K562 (cell line): ENCODE data around the gene PGPEP1. TPM values are rescaled to one million over a fixed set of nuclear protein-coding genes. Genes with fewer than 3 reads are reported as not detected.

ENCODE experiments used
- ARID3B ChIP-seq: fragments of 250-450 bp; sonication (Bioruptor Pico); IDR thresholded peaks from 2 replicates; pipeline ENCODE4 v1.4.0; 2020; ENCODE audit warnings: borderline replicate concordance
- ASH1L ChIP-seq: fragments of 450-650 bp; IDR thresholded peaks from 2 replicates; pipeline ENCODE4 v1.6.1; 2018; ENCODE audit warnings: borderline replicate concordance, mild to moderate bottlenecking, low read depth; ENCODE audit not compliant: partially characterized antibody
- BCLAF1 ChIP-seq, 2 experiments: fragments of 450-650 bp in 1 of 2; IDR thresholded peaks; 2 replicates each; pipeline ENCODE4 v1.6.1; 2011 to 2017; ENCODE audit warnings: low read depth in 2 of 2, antibody characterized with exemption in 1 of 2, borderline replicate concordance in 1 of 2, low read length in 1 of 2, mild to moderate bottlenecking in 1 of 2, mixed read lengths in 1 of 2; ENCODE audit not compliant: control insufficient read depth in 1 of 2
- COPS2 ChIP-seq: fragments of 450-650 bp; conservative IDR thresholded peaks from 2 replicates; pipeline ENCODE4 v1.6.1; 2016; ENCODE audit warnings: mild to moderate bottlenecking, moderate library complexity
- FOXA3 ChIP-seq, 2 experiments: fragments of 450-650 bp in 1 of 2; sonication (generic) in 1 of 2; formaldehyde crosslinking; IDR thresholded peaks in 1 of 2; conservative IDR thresholded peaks in 1 of 2; 2 replicates each; pipeline versions ENCODE4 v1.4.0 to v1.8.0; 2020 to 2022; ENCODE audit warnings: mild to moderate bottlenecking in 2 of 2, missing genetic modification reagents in 1 of 2
- FOXK2 ChIP-seq, 2 experiments: fragments of 450-650 bp; IDR thresholded peaks in 1 of 2; conservative IDR thresholded peaks in 1 of 2; 2 replicates each; pipeline ENCODE4 v1.6.1; 2016; ENCODE audit warnings: low read depth in 2 of 2, mild to moderate bottlenecking in 1 of 2
- HDAC3 ChIP-seq: fragments of 450-650 bp; IDR thresholded peaks from 2 replicates; pipeline ENCODE4 v1.6.1; 2018; ENCODE audit warnings: borderline replicate concordance, mild to moderate bottlenecking, moderate library complexity; ENCODE audit not compliant: partially characterized antibody
- HNRNPK ChIP-seq: fragments of 200-400 bp; formaldehyde crosslinking; IDR thresholded peaks from one replicate; pipeline ENCODE4 v1.6.1; 2018; ENCODE audit warnings: mild to moderate bottlenecking, low read depth, low read length; ENCODE audit not compliant: poor library complexity, severe bottlenecking
- HNRNPL ChIP-seq: fragments of 200-400 bp; formaldehyde crosslinking; IDR thresholded peaks from 2 replicates; pipeline ENCODE4 v1.6.1; 2017; ENCODE audit warnings: low read depth, mild to moderate bottlenecking, low read length
- ID3 ChIP-seq, 2 experiments: fragments of 250-450 bp in 1 of 2; fragments of 450-650 bp in 1 of 2; sonication (Bioruptor Pico) in 1 of 2; IDR thresholded peaks; 2 replicates each; pipeline versions ENCODE4 v1.6.1 to v1.8.0; 2016 to 2021; ENCODE audit warnings: mild to moderate bottlenecking in 2 of 2, moderate library complexity in 2 of 2, missing compliant biosample characterization in 1 of 2, missing genetic modification characterization in 1 of 2
- JUND ChIP-seq, 2 experiments: IDR thresholded peaks; 2 replicates in 1 of 2; 3 replicates in 1 of 2; pipeline ENCODE4 v1.6.1; 2011; ENCODE audit warnings: borderline replicate concordance in 2 of 2, low read depth in 2 of 2, low read length in 2 of 2, improper control_type of control experiment in 1 of 2, missing biosample characterization in 1 of 2, missing genetic modification characterization in 1 of 2, missing genetic modification reagents in 1 of 2
- NBN ChIP-seq: fragments of 450-650 bp; IDR thresholded peaks from 2 replicates; pipeline ENCODE4 v1.6.1; 2016; ENCODE audit warnings: low read depth, mild to moderate bottlenecking
- NFIC ChIP-seq: fragments of 450-650 bp; IDR thresholded peaks from 2 replicates; pipeline ENCODE4 v1.6.1; 2017; ENCODE audit warnings: mild to moderate bottlenecking, inconsistent platforms
- RHOXF2B ChIP-seq: fragments of 250-450 bp; sonication (Bioruptor Pico); conservative IDR thresholded peaks from 2 replicates; pipeline ENCODE4 v1.5.1; 2021
- SRSF7 ChIP-seq: fragments of 200-400 bp; formaldehyde crosslinking; optimal IDR thresholded peaks from 2 replicates; pipeline ENCODE3; 2017; ENCODE audit warnings: mild to moderate bottlenecking, low read depth, low read length
- ZFPM2 ChIP-seq: fragments of 250-450 bp; sonication (Bioruptor Pico); IDR thresholded peaks from 2 replicates; pipeline ENCODE4 v1.5.1; 2022; ENCODE audit warnings: mild to moderate bottlenecking
- ZNF232 ChIP-seq: sonication (generic); formaldehyde crosslinking; IDR thresholded peaks from 2 replicates; pipeline ENCODE4 v1.8.0; 2022; ENCODE audit warnings: mild to moderate bottlenecking, missing genetic modification reagents
- ZNF655 ChIP-seq: fragments of 250-450 bp; sonication (Bioruptor Pico); IDR thresholded peaks from 2 replicates; pipeline ENCODE4 v1.5.0; 2021
- ZNF696 ChIP-seq: fragments of 250-450 bp; sonication (Bioruptor Pico); conservative IDR thresholded peaks from 2 replicates; pipeline ENCODE4 v1.4.0; 2020; ENCODE audit warnings: mild to moderate bottlenecking, moderate library complexity
- polyA plus RNA-seq, 8 experiments: library from polyadenylated mRNA; depleted of rRNA in 4 of 8; stranded (reverse) in 5 of 8; unstranded in 3 of 8; fragments of >200 nt; fragmentation: Nextera tagmentation in 2 of 8; fragmentation: Illumina TruSeq in 1 of 8; extraction: Ambion mirVana in 2 of 8; extraction: Trizol in 1 of 8; gene quantifications; 2 replicates each; pipeline versions ENCODE4 v1.2.1 to v1.2.3, GENCODE V29; 2011 to 2014; ENCODE audit warnings: inconsistent platforms in 1 of 8, missing spikeins in 1 of 8
- total RNA-seq, 7 experiments: library from RNA; depleted of rRNA in 6 of 7; stranded (reverse); fragments of >200 nt in 6 of 7; fragmentation: Illumina TruSeq in 2 of 7; extraction: Trizol in 2 of 7; gene quantifications; 2 replicates each; pipeline versions ENCODE4 v1.2.1 to v1.2.3, GENCODE V29; 2011 to 2021; ENCODE audit warnings: low replicate concordance in 1 of 7

The PGPEP1 gene
- total and polyA plus RNA-seq, 9 of the 15 experiments (the other 6 are each of a cell fraction or from before 2014, with no cell fraction given), result 10.0 to 69.6 (median 33.5) TPM

GRCh38 chr19:18364826-18365528, 24.6 kb downstream of the PGPEP1 start (continued):
- TF ChIP-seq ZFPM2 (CRISPR knock-in tag) (no peak), HNRNPL (no peak), NBN (peak; percentile 93), ID3 (CRISPR knock-in tag; IDR thresholded peaks at IDR 0.05) (0 out of 2 replicates have a peak, but pooled peaks have one; percentile 35), ID3 (tag; IDR thresholded peaks at IDR 0.05) (no peak; the same call in 1 of the 2 replicates), JUND (IDR thresholded peaks at IDR 0.05; ENCODE audit: borderline replicate concordance, low read depth, low read length) (peak; percentile 99), JUND (tag; IDR thresholded peaks at IDR 0.05; ENCODE audit: borderline replicate concordance, low read depth, low read length) (peak; percentile 98), ZNF232 (no peak), HNRNPK (no peak), ZNF655 (no peak), FOXK2 (conservative IDR thresholded peaks at IDR 0.05 in 1 of 2, IDR thresholded peaks at IDR 0.05 in 1 of 2; ENCODE audit: low read depth in 2 of 2) (peak in 1 of 2 experiments; percentile 58; a peak in 3 of 4 replicates), RHOXF2B (CRISPR knock-in tag) (no peak), HDAC3 (peak; percentile 89), ZNF696 (CRISPR knock-in tag) (no peak), FOXA3 (CRISPR knock-in tag; conservative IDR thresholded peaks at IDR 0.05 in 1 of 2, IDR thresholded peaks at IDR 0.05 in 1 of 2) (peak in 1 of 2 experiments; percentile 34; a peak in 1 of 4 replicates), SRSF7 (no peak), COPS2 (no peak), NFIC (peak; percentile 94), ARID3B (no peak), ASH1L (no peak), BCLAF1 (IDR thresholded peaks at IDR 0.05; ENCODE audit: borderline replicate concordance in 1 of 2, control insufficient read depth in 1 of 2, low read depth in 2 of 2, low read length in 1 of 2) (no peak)
